Activated T-cell treated with anti-CD3 and anti-CD28 coated beads, Interleukin-2, amount 50 U/mL, for 4 hours (primary cell): ENCODE data around the gene UNKL. TPM values are rescaled to one million over a fixed set of nuclear protein-coding genes. Genes with fewer than 3 reads are reported as not detected.

ENCODE experiments used
- ATAC-seq, 2 donors: fragments of 200-7000 bp; cut with Tn5 transposase; one replicate each; pipeline ENCODE4 v1.10.0; 2021
- DNase-seq: peaks from one replicate; pipeline ENCODE4 v3.0.0-alpha.2; 2020
- H3K27me3 Mint-ChIP-seq: one replicate; pipeline ENCODE4 v1.8.0; 2021; ENCODE audit warnings: low read depth, mixed read lengths
- H3K36me3 Mint-ChIP-seq: one replicate; pipeline ENCODE4 v1.8.0; 2022; ENCODE audit warnings: mixed read lengths; ENCODE audit not compliant: insufficient read depth
- H3K4me1 Mint-ChIP-seq: one replicate; pipeline ENCODE4 v1.8.0; 2021; ENCODE audit warnings: low read depth, mixed read lengths
- H3K4me3 Mint-ChIP-seq: one replicate; pipeline ENCODE4 v1.8.0; 2021; ENCODE audit warnings: mild to moderate bottlenecking, moderate library complexity, mixed read lengths
- H3K9me3 Mint-ChIP-seq: one replicate; pipeline ENCODE4 v1.8.0; 2021; ENCODE audit warnings: mixed read lengths
- total RNA-seq, 3 donors: library from RNA; stranded (reverse); gene quantifications; one replicate each; pipeline ENCODE4 v1.2.1, GENCODE V29; 2021

Gene UNKL
- total RNA-seq, 3 donors from 2014 or later = 24.5 to 30.2 (median 29.0) TPM

GRCh38 chr16:1451702-1452392 is 37.3 kb upstream of the UNKL start:
- no peaks in the 10 kb centered on the region for H3K27me3 Mint-ChIP-seq
- DNase-seq = no peak
- H3K9me3 Mint-ChIP-seq = no peaks in the 10 kb centered on the region
- H3K4me3 Mint-ChIP-seq = no peak overlapping the region
- ATAC-seq = no peak
- H3K36me3 Mint-ChIP-seq = peaks cover 2% of the 10 kb centered on the region
- no peaks in the 10 kb centered on the region for H3K4me1 Mint-ChIP-seq

GRCh38 chr16:1450841-1451240 is 36.3 kb upstream of the UNKL start:
- DNase-seq (no peak), ATAC-seq (no peak)
- H3K4me3 Mint-ChIP-seq = no peak overlapping the region
- H3K36me3 Mint-ChIP-seq = peaks cover 2% of the 10 kb centered on the region
- H3K9me3 Mint-ChIP-seq = no peaks in the 10 kb centered on the region
- H3K4me1 Mint-ChIP-seq = no peaks in the 10 kb centered on the region
- no peaks in the 10 kb centered on the region for H3K27me3 Mint-ChIP-seq

- no peak for DNase-seq
- Mint-ChIP-seq H3K9me3 (no peaks in the 10 kb centered on the region), H3K36me3 (peaks cover 2% of the 10 kb centered on the region), H3K4me3 (no peak overlapping the region), H3K4me1 (no peaks in the 10 kb centered on the region), H3K27me3 (no peaks in the 10 kb centered on the region)
- no peak for ATAC-seq
These were observed 35.7 kb upstream of the UNKL start for GRCh38 chr16:1450218-1450617.

- DNase-seq (no peak), ATAC-seq (no peak)
- Mint-ChIP-seq H3K4me1 (no peaks in the 10 kb centered on the region), H3K36me3 (peaks cover 2% of the 10 kb centered on the region), H3K4me3 (no peak overlapping the region), H3K9me3 (no peaks in the 10 kb centered on the region), H3K27me3 (no peaks in the 10 kb centered on the region)
These were observed 34.8 kb upstream of the UNKL start for GRCh38 chr16:1449201-1449788.

- H3K36me3 Mint-ChIP-seq = peaks cover 2% of the 10 kb centered on the region
- no peak for DNase-seq
These were observed 34.1 kb upstream of the UNKL start for GRCh38 chr16:1448536-1449116.

GRCh38 chr16:1447965-1448364 is 33.5 kb upstream of the UNKL start:
- H3K36me3 Mint-ChIP-seq = peaks cover 2% of the 10 kb centered on the region
- no peaks in the 10 kb centered on the region for H3K4me1 Mint-ChIP-seq
- H3K4me3 Mint-ChIP-seq = no peak overlapping the region
- no peaks in the 10 kb centered on the region for H3K27me3 Mint-ChIP-seq
- H3K9me3 Mint-ChIP-seq = no peaks in the 10 kb centered on the region
- ATAC-seq (no peak), DNase-seq (no peak)

More at GRCh38 chr16:1448536-1449116, 34.1 kb upstream of the UNKL start:
- H3K4me3 Mint-ChIP-seq = no peak overlapping the region
- H3K4me1 Mint-ChIP-seq = no peaks in the 10 kb centered on the region
- H3K9me3 Mint-ChIP-seq = no peaks in the 10 kb centered on the region
- H3K27me3 Mint-ChIP-seq = no peaks in the 10 kb centered on the region
- ATAC-seq = no peak

- H3K36me3 Mint-ChIP-seq = peaks cover 2% of the 10 kb centered on the region
These were observed 32.0 kb upstream of the UNKL start for GRCh38 chr16:1446296-1447080.

GRCh38 chr16:1445518-1446203 is 31.2 kb upstream of the UNKL start:
- H3K4me1 Mint-ChIP-seq = no peaks in the 10 kb centered on the region
- ATAC-seq (no peak), DNase-seq (no peak)
- H3K36me3 Mint-ChIP-seq = peaks cover 2% of the 10 kb centered on the region
- no peak overlapping the region for H3K4me3 Mint-ChIP-seq
- H3K9me3 Mint-ChIP-seq = no peaks in the 10 kb centered on the region
- H3K27me3 Mint-ChIP-seq = no peaks in the 10 kb centered on the region

More at GRCh38 chr16:1446296-1447080, 32.0 kb upstream of the UNKL start:
- no peaks in the 10 kb centered on the region for H3K9me3 Mint-ChIP-seq
- no peaks in the 10 kb centered on the region for H3K27me3 Mint-ChIP-seq
- DNase-seq = no peak
- no peak overlapping the region for H3K4me3 Mint-ChIP-seq
- no peaks in the 10 kb centered on the region for H3K4me1 Mint-ChIP-seq
- no peak for ATAC-seq

- no peaks in the 10 kb centered on the region for H3K27me3 Mint-ChIP-seq
- ATAC-seq (no peak), DNase-seq (no peak)
- H3K36me3 Mint-ChIP-seq = peaks cover 2% of the 10 kb centered on the region
- no peak overlapping the region for H3K4me3 Mint-ChIP-seq
- no peaks in the 10 kb centered on the region for H3K4me1 Mint-ChIP-seq
- H3K9me3 Mint-ChIP-seq = no peaks in the 10 kb centered on the region
These were observed 30.4 kb upstream of the UNKL start for GRCh38 chr16:1444730-1445517.

- Mint-ChIP-seq H3K36me3 (no peaks in the 10 kb centered on the region), H3K27me3 (no peaks in the 10 kb centered on the region), H3K4me1 (no peaks in the 10 kb centered on the region), H3K9me3 (no peaks in the 10 kb centered on the region), H3K4me3 (no peak within 1 kb of the TSS)
- no peak for ATAC-seq
- DNase-seq = no peak
These were observed 29.7 kb upstream of the UNKL start, which contains the start of gene CCDC154 for GRCh38 chr16:1443980-1444729. CCDC154 (minus strand) TSS chr16:1444556; CDS start chr16:1444322, 234 bp downstream.

GRCh38 chr16:1443403-1443973 is 29.0 kb upstream of the UNKL start:
- Mint-ChIP-seq H3K27me3 (no peaks in the 10 kb centered on the region), H3K36me3 (no peaks in the 10 kb centered on the region), H3K4me3 (no peak overlapping the region), H3K4me1 (no peaks in the 10 kb centered on the region), H3K9me3 (no peaks in the 10 kb centered on the region)
- ATAC-seq (no peak), DNase-seq (no peak)

GRCh38 chr16:1442697-1443096 is 28.2 kb upstream of the UNKL start:
- no peak for DNase-seq
- Mint-ChIP-seq H3K36me3 (no peaks in the 10 kb centered on the region), H3K27me3 (no peaks in the 10 kb centered on the region), H3K4me1 (no peaks in the 10 kb centered on the region), H3K4me3 (no peak overlapping the region), H3K9me3 (no peaks in the 10 kb centered on the region)
- ATAC-seq = no peak
